ENCODE measurements around the gene RS1.
A peak's percentile ranks its signal among the peaks of the same experiment; 100 is the strongest.

RS1 gene

DNA sequence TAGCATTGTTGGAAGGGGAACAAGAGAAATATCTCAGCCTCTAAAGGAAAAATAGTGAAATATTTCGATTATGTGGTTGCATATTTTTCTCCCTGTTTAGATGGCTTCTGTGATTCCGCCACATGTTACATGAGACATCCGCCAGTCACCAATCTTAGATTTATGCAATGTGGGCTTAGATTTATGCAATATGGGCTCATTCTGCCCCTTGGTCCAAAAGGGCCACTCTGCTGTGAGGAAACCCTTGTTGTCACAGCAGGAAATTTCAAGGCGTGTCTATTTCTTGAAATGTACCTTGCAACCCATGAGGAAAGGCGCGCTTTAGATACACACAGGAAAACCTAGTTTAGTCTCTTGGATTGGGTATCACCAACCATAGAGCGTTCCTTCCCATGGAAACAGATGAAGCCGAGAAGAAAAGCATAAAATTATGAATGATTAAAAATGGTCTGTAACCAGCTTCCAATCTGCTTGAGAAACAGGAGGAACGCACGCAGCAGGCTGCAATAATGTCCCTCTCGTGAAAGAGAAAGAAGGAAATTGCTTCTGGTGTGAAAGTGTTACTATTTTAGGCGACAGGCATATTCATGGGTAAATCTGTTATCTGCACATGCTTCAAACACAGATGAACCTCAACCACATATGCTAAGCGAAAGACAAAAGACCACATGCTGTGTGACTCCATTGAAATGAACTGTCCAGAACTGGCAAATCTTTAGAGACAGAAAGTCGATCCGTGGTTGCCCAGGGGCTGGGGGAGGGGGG lies 3.7 kb downstream of the RS1 start:
- no peak overlapping the region for H3K27ac ChIP-seq
- TF ChIP-seq ZFX (IDR thresholded peaks at IDR 0.05), result no peak
- TF ChIP-seq, protein P1, sequence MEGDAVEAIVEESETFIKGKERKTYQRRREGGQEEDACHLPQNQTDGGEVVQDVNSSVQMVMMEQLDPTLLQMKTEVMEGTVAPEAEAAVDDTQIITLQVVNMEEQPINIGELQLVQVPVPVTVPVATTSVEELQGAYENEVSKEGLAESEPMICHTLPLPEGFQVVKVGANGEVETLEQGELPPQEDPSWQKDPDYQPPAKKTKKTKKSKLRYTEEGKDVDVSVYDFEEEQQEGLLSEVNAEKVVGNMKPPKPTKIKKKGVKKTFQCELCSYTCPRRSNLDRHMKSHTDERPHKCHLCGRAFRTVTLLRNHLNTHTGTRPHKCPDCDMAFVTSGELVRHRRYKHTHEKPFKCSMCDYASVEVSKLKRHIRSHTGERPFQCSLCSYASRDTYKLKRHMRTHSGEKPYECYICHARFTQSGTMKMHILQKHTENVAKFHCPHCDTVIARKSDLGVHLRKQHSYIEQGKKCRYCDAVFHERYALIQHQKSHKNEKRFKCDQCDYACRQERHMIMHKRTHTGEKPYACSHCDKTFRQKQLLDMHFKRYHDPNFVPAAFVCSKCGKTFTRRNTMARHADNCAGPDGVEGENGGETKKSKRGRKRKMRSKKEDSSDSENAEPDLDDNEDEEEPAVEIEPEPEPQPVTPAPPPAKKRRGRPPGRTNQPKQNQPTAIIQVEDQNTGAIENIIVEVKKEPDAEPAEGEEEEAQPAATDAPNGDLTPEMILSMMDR (conservative IDR thresholded peaks at IDR 0.05), result no peak

DNA sequence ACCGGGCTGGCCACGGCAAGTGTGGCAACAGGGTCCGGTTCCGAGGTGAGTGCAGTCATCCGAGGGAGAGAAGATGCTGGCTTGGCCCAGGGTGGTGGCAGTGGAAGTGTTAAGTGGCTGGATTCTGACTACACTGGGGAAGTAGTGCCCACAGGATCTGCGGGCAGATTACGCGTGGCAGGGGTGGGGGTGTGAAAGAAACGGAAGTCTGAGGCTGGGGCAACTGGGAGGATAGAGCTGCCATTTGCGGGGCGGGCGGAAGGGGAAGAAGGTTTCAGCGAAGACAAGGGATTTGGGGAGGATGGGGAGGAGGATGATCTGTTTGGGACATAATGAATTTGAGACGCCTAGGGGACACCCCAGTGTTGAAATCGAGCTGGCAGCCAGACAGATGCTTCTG lies 5.3 kb downstream of the RS1 start:
- TF ChIP-seq, protein P1 (conservative IDR thresholded peaks at IDR 0.05), result no peak
- TF ChIP-seq ZFX (IDR thresholded peaks at IDR 0.05), result no peak
- no peak overlapping the region for H3K27ac ChIP-seq

DNA sequence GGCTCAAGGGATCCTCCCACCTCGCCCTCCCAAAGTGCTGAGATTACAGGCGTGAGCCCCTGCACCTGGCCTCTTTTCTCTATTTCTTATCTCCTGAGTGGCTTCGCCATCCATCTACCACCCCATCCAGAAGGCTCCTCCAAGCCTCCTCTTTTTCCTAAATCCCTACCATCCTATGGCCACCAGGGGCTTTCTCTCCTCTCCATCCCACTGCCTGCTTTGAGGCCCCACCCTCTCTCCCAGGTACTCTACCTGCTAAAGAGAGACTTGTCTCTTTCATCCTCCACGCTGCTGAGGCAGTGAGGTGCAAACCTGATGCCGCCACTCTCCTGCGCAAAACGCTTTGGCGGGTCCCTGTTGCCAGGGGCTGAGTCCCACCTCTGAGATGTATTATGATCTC lies 7.0 kb downstream of the RS1 start:
- no peak overlapping the region for H3K27ac ChIP-seq
- TF ChIP-seq, protein P1 (conservative IDR thresholded peaks at IDR 0.05), result no peak; the same call in 1 of the 2 replicates
- no peak for TF ChIP-seq ZFX (IDR thresholded peaks at IDR 0.05)

DNA sequence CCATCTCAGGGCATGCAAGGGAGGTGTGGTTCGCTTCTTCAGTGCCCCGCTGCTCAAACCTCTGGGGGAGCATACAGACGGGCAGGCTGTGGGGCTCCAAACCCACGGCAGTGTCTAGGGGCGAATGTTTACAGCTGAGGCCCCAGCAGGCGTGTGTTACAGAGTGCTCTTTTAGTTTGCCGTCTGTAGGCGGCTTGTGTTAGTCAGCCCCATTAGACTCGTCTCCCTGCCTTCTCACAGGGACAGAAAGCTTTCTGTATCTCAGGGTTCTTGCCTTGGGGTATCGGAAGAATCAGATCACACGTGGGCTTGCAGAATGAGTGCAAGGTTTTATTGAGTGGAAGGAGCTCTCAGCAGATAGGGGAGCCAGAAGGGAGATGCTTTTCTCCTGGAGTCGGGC lies 10.6 kb downstream of the RS1 start:
- TF ChIP-seq ZFX (IDR thresholded peaks at IDR 0.05), result no peak
- TF ChIP-seq, protein P1 (conservative IDR thresholded peaks at IDR 0.05), result no peak
- no peak overlapping the region for H3K27ac ChIP-seq

DNA sequence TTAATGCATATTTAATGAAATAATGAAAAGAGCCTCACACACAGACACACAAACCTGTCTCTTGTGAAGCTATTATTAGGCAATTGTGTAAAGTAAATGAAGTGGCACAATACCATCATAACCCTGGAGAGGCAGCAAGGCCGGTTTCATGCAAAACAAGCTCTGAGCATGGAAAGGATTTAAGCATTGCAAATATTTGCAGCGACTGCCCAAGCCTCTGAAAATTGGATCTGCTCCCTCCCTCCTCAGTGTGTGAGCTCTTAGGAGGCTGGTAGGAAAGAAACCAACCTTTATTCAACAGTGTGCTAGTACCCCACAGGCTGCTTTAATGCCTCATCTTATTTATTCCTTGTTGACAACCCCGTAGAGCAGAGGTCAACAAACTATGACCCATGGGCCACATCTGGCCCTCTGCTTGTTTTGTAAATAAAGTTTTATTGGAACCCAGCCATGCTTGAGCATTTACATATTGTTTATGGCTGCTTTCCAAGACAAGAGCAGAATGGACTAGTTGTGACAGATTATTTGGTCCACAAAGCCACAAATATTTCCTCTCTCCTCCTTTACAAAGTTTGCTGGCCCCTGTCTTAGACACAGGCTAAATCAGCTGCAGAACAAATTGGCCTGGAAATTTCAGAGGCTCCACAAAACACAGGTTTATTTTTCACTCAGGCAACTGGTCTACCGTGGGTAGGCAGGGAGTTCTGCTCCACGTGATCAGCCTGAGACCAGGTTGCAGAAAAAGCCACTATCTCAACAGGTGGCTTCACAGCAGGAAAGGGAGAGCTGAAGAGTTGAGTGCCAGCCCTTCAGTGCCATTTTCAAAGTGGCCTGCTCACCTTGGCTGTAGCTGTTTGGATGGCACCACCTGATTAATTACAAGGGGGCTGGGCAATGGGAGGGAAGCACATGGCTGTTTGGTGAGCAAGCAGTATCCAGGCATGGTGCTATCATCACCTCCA lies 16.8 kb downstream of the RS1 start:
- TF ChIP-seq, protein P1 (conservative IDR thresholded peaks at IDR 0.05), result no peak
- no peak for TF ChIP-seq ZFX (IDR thresholded peaks at IDR 0.05)
- peak overlapping the region; percentile 46 for H3K27ac ChIP-seq

DNA sequence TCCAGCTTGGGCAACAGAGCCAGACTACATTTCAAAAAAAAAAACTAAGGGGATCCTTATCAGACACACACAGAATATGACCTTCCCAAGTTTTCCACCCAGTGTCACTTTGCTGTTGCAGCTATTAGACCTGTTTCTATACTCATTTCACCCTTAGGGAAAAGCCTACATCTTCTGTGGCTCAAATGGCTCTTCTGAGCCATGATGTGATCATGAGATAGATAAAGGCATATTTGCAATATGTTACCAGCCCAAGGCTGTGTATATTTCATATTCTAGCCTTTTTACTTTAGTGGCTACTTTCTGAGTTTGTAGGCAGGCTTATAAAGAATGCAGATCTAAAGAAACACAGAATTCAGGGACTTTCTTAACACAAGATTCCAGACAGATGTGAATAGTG lies 19.3 kb downstream of the RS1 start:
- no peak for TF ChIP-seq ZFX (IDR thresholded peaks at IDR 0.05)
- TF ChIP-seq, protein P1 (conservative IDR thresholded peaks at IDR 0.05), result no peak
- no peak overlapping the region for H3K27ac ChIP-seq

DNA sequence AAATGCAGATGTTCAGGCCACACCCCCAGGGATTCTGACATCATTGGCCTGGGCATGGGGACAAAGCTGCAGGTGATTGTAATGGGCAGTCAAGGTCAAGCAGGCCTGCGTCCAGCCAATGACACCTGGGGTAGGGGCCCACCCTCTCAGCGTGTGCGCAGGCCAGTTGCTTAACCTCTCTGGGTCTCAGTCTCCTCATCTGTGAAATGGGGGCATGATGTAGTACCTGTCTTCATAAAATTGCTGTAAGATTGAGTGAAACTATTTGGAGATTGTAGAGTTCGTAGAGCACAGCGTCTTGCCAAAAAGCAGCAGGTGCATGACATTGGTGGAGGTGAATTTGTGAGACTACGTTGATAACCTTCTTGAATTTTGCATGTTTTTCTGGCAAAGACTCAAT lies 21.2 kb downstream of the RS1 start:
- no peak for TF ChIP-seq ZFX (IDR thresholded peaks at IDR 0.05)
- TF ChIP-seq, protein P1 (conservative IDR thresholded peaks at IDR 0.05), result no peak
- no peak overlapping the region for H3K27ac ChIP-seq

Data from C4-2B (cell line).